ENCODE results near the gene OVAAL. TPM values are rescaled to one million over a fixed set of nuclear protein-coding genes. Genes with fewer than 3 reads are reported as not detected.
A peak's percentile ranks its signal among the peaks of the same experiment; 100 is the strongest.

Gene OVAAL
- total RNA-seq, 1 donor from 2014 or later = not detected

DNA sequence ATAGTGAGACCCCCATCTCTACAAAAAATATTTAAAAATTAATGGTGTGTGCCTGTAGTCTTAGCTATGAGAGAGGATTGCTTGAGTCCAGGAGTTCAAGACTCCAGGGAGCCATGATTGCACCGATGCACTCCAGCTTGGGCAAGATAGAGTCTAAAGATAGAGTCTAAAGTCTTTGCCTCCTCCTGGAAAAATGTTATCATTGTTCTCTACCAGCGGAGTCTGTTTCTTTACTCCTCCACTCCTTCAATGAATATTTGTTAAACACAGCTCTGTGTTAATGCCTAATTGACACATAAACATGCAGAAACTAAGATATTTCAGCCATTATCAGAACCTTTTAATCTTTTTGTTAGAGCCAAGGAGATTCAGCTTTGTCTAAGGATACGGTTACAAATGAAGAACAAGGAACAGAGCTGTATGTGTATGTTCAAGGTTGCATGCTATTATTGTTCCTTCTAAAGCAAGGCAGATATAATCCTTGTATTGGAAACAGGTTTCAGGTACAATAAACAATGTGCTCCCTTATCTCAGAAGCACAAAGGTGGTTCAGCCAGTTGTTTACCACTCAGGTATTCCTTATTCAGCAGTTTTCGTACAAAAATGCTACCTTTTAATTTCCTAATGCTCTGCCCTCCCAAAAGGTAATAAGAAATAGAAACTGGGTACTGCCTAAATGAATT, 15.4 kb downstream of the OVAAL start:
- TF ChIP-seq, protein P1, sequence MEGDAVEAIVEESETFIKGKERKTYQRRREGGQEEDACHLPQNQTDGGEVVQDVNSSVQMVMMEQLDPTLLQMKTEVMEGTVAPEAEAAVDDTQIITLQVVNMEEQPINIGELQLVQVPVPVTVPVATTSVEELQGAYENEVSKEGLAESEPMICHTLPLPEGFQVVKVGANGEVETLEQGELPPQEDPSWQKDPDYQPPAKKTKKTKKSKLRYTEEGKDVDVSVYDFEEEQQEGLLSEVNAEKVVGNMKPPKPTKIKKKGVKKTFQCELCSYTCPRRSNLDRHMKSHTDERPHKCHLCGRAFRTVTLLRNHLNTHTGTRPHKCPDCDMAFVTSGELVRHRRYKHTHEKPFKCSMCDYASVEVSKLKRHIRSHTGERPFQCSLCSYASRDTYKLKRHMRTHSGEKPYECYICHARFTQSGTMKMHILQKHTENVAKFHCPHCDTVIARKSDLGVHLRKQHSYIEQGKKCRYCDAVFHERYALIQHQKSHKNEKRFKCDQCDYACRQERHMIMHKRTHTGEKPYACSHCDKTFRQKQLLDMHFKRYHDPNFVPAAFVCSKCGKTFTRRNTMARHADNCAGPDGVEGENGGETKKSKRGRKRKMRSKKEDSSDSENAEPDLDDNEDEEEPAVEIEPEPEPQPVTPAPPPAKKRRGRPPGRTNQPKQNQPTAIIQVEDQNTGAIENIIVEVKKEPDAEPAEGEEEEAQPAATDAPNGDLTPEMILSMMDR (IDR thresholded peaks at IDR 0.05) = no peak
- Mint-ChIP-seq H3K4me3 (ENCODE audit: unreplicated experiment) (no peak overlapping the region), H3K36me3 (ENCODE audit: unreplicated experiment) (no peaks in the 10 kb centered on the region), H3K27me3 (ENCODE audit: unreplicated experiment) (no peaks in the 10 kb centered on the region), H3K9me3 (ENCODE audit: unreplicated experiment) (no peaks in the 10 kb centered on the region), H3K4me1 (ENCODE audit: unreplicated experiment) (peaks cover 12% of the 10 kb centered on the region), H3K27ac (ENCODE audit: unreplicated experiment) (no peak overlapping the region)
- DNase-seq (ENCODE audit: extremely low spot score, unreplicated experiment) = no peak

DNA sequence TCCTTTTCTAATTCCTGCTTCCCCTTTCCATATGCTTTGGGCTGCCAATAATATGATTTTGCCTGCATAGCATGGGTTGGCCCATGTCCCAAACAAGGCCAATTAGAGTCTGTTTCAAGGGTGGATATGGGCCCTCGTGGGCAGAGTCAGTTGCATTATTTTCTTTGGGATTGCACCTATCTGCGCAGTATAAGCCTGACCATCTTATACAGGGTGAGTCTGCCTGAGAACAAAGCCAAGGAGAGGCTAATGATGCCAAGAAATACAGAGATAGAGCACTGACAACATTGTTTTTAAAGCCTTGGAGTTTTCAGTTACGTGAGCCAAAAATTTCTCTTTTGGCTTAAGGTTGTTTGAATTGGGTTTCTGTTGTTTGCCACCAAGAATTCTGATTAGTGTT, 18.6 kb downstream of the OVAAL start:
- H3K27me3 Mint-ChIP-seq (ENCODE audit: unreplicated experiment) = no peaks in the 10 kb centered on the region
- no peaks in the 10 kb centered on the region for H3K9me3 Mint-ChIP-seq (ENCODE audit: unreplicated experiment)
- no peaks in the 10 kb centered on the region for H3K36me3 Mint-ChIP-seq (ENCODE audit: unreplicated experiment)
- H3K27ac Mint-ChIP-seq (ENCODE audit: unreplicated experiment) = no peak overlapping the region
- no peak for DNase-seq (ENCODE audit: extremely low spot score, unreplicated experiment)
- no peak overlapping the region for H3K4me3 Mint-ChIP-seq (ENCODE audit: unreplicated experiment)
- TF ChIP-seq, protein P1 (IDR thresholded peaks at IDR 0.05) = no peak
- H3K4me1 Mint-ChIP-seq (ENCODE audit: unreplicated experiment) = peaks cover 6% of the 10 kb centered on the region

DNA sequence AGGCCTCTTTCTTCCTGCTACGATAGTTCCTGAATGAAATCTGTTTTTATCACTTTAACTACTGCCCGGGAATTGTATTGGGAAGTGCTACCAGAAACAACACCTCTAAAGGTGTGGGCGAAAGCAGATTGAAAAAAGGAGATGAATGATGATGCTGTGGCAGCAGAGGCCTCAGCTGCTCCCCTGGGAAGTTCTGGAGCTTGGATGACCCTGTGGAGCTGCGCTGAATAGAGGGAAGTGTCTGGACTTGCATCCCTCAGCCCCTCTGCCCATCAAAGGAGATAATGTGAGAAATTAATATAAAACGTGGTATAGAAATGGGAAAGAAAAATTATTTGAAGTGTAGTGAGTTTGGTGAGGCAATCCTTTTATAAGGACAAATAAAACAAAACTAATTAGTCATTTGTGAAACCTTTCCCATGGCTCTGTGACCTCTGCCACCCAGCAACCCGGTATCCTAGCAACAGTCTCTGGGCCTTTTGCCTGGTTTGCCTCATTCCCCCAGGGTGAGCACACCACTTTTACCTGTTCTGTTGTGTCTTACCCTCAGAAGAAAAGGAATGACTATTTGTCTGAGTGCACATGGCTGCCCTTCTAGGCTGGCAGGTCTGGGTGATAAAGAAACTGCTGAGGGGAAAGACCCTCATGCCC, 21.3 kb downstream of the OVAAL start:
- Mint-ChIP-seq H3K4me1 (ENCODE audit: unreplicated experiment) (no peaks in the 10 kb centered on the region), H3K27me3 (ENCODE audit: unreplicated experiment) (no peaks in the 10 kb centered on the region), H3K9me3 (ENCODE audit: unreplicated experiment) (no peaks in the 10 kb centered on the region), H3K27ac (ENCODE audit: unreplicated experiment) (no peak overlapping the region), H3K36me3 (ENCODE audit: unreplicated experiment) (no peaks in the 10 kb centered on the region), H3K4me3 (ENCODE audit: unreplicated experiment) (no peak overlapping the region)
- DNase-seq (ENCODE audit: extremely low spot score, unreplicated experiment) = no peak
- TF ChIP-seq, protein P1 (IDR thresholded peaks at IDR 0.05) = no peak

DNA sequence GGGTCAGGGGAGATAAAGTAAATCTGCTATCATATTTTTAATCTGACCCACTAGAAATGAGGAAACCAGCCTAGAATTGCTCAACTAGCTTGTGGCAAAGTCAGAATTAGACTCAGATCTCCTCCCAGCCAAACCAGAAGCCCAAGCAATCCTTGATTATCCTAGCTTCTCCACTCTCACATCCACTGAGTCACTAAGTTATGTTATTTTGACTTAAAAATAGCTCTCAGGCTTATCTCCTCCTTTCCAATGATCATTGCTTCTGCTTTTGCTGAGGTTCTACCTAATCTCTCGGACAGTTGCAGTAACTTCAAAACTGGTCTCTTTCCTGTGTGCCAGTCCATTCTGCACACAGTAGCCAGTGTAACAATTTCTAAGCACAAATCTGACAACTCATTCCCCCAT, 22.9 kb downstream of the OVAAL start:
- DNase-seq (ENCODE audit: extremely low spot score, unreplicated experiment) = no peak
- no peak overlapping the region for H3K27ac Mint-ChIP-seq (ENCODE audit: unreplicated experiment)
- no peak overlapping the region for H3K4me3 Mint-ChIP-seq (ENCODE audit: unreplicated experiment)
- peaks cover 12% of the 10 kb centered on the region for H3K4me1 Mint-ChIP-seq (ENCODE audit: unreplicated experiment)
- TF ChIP-seq, protein P1 (IDR thresholded peaks at IDR 0.05) = no peak
- H3K27me3 Mint-ChIP-seq (ENCODE audit: unreplicated experiment) = no peaks in the 10 kb centered on the region
- H3K36me3 Mint-ChIP-seq (ENCODE audit: unreplicated experiment) = no peaks in the 10 kb centered on the region
- H3K9me3 Mint-ChIP-seq (ENCODE audit: unreplicated experiment) = no peaks in the 10 kb centered on the region

DNA sequence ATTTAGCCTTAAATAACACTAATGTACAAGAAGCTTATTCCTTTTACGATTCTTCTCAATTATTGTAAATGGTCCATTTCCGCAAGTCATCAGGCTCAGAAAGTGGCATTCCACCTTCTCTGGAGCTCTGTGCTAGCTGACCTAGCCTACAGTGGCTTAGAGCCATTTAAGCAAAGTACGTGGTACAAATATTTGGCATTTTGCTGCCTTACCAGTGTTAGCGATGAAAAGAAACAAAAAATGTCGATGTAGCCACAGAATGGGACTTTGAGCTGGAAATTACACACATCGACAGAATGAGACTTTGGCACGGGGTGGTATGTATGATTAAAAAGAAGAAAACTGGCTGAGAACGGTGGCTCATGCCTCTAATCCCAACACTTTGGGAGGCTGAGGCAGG, 26.1 kb downstream of the OVAAL start:
- Mint-ChIP-seq H3K4me3 (ENCODE audit: unreplicated experiment) (no peak overlapping the region), H3K36me3 (ENCODE audit: unreplicated experiment) (no peaks in the 10 kb centered on the region)

More for the DNA sequence above, 26.1 kb downstream of the OVAAL start:
- Mint-ChIP-seq H3K27me3 (ENCODE audit: unreplicated experiment) (no peaks in the 10 kb centered on the region), H3K9me3 (ENCODE audit: unreplicated experiment) (no peaks in the 10 kb centered on the region), H3K27ac (ENCODE audit: unreplicated experiment) (peak overlapping the region; percentile 84), H3K4me1 (ENCODE audit: unreplicated experiment) (peaks cover 17% of the 10 kb centered on the region)
- DNase-seq (ENCODE audit: extremely low spot score, unreplicated experiment) = no peak
- TF ChIP-seq, protein P1 (IDR thresholded peaks at IDR 0.05) = no peak
